ENCODE data around the gene C12orf43.
"Not testable (repeated sequence)": the region's sequence is repeated elsewhere in the genome, so short reads cannot be mapped to it uniquely, and the experiment has no call there.

Gene C12orf43, protein sequence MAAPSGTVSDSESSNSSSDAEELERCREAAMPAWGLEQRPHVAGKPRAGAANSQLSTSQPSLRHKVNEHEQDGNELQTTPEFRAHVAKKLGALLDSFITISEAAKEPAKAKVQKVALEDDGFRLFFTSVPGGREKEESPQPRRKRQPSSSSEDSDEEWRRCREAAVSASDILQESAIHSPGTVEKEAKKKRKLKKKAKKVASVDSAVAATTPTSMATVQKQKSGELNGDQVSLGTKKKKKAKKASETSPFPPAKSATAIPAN

DNA sequence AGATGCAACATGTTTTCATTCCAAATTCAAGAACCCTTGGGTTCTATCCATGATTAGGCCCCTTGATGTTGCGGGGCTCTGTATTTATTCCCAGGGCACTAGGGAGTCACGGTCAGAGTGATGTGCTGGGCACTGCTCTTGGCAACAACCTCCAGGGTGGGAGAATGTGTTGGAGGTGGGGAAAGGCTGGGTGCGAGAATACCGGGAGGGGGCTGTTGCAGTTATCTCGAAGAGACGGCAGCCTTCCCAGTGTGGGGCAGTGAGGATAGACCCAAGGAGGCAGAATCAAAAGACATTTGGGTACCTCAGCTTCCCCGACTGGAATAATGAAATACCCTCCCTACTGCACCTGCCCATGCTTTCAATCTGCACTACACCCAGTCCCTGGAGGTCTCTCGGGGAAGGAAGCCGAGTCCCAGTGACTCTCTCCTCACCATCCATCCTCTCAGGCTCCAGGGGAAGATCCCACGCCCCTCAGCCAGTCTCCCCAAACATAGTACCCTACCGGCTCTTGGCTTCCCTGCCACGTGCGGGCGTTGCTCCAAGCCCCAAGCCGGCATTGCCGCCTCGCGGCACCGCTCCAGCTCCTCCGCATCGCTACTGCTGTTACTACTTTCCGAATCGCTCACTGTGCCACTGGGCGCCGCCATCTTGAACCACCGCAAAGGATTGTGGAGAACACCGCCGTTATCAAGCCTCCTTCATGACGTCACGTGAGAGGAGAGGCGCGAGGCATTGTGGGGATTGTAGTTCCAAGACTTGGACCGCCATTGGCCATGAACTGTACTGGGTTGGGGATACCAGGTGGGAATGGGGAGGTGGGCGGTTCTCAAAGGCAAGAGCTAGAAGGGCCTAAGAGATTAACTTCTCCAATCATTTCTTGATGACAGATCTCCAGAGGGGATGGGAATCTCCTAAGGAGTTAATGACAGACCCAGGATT lies at the start of gene C12orf43:
Gene C12orf43 (minus strand): TSS at position 663 of the 942 bp plus-strand sequence. CDS start 13 bp downstream, at position 650.
- peak; percentile 92 for DNase-seq

DNA sequence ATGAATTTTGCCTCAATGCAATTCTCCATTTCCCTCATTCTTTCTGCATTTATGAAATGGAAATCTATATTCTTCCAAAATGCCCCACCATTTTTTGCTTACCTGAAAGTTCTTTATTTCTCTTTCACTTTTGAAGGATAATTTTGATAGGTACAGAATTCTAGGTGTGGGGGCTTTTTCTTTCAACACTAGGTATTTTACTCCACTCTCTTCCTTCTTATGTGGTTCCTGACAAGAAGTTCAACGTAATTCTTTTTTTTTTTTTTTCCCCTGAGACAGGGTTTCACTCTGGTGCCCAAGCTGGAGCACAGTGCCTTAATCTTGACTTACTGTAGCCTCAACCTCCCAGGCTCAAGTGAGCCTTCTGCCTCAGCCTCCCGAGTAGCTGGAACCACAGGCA lies 49.1 kb upstream of the C12orf43 start:
- DNase-seq: no peak

DNA sequence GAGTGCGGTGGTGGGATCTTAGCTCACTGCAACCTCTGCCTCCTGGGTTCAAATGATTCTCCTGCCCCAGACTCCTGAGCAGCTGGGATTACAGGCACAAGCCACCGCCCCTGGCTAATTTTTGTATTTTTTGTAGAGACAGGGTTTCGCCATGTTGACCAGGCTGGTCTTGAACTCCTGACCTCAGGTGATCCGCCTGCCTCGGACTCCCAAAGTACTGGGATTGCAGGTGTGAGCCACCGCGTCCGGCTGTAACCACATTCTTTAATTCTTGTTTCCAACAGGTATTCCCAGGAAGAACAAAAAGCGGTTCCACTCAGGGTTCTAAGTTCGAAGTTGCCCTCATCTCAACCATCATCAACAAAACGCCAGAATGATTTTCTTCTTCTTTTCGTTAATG lies 48.3 kb upstream of the C12orf43 start:
- DNase-seq: not testable (repeated sequence)

DNA sequence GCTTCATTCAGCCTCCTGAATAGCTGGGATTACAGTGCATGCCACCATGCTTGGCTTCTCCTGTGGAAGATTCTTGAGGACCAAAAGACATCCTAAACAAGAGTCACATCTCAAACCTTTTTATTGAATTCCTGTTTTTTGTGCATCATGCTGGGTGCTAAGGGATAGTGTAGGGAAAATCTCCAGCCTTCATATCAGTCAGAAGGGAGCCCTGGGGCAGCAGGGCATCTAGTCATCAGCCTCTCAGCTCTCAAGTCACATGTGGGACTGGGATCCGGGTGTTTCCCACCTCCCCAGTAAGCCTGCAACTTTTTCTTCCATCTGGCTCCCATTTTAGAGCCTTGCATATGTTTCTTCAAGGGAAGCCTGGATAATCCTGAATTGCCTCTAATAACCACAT lies 47.8 kb upstream of the C12orf43 start:
- no peak for DNase-seq

DNA sequence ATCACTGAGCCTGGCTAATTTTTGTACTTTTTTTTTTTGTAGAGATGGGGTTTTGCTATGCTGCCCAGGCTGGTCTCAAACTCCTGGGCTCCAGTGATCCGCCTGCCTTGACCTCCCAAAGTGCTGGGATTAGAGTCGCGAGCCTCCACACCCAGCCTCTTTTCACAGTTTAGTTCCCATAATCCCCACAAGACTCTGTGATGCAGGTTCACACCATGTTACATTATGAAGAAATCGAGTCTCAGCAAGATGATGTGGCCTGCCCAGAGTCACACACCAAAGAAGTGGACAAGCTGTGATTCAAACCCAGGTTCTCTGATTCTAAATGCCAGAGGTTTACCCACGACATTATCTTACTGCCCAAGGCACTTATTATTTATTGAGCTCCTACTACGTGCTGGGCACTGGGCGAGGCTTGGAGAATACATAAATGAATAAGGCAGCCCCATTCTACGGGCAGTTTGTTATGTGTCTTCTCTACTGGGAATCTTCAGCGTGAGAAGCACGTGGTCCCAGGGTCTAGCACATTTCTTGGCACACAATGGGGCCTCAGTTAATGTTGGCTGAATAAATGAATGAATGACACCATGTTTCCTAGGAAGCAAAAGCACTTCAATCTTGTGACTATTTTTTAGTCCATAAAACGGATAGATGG lies 46.2 kb upstream of the C12orf43 start:
- no peak for DNase-seq

DNA sequence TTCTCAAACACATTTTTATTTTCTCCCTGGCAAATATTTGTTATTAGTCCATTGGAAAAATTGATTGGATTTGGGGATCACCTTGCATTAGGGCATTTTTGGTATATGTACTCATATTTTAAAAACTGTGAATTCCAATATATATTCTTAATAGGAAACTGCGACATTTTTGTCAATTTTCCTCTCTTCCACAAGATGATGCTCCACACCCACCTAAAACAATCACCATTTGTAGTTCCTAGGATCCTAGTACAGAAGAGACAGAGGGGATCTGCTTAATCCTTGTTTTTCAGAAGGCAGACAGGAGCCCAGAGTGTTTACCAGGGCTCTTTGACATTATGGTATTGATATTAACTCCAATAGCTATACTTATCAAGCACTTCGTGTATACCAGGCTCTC lies 45.5 kb upstream of the C12orf43 start:
- peak; percentile 41 for DNase-seq

DNA sequence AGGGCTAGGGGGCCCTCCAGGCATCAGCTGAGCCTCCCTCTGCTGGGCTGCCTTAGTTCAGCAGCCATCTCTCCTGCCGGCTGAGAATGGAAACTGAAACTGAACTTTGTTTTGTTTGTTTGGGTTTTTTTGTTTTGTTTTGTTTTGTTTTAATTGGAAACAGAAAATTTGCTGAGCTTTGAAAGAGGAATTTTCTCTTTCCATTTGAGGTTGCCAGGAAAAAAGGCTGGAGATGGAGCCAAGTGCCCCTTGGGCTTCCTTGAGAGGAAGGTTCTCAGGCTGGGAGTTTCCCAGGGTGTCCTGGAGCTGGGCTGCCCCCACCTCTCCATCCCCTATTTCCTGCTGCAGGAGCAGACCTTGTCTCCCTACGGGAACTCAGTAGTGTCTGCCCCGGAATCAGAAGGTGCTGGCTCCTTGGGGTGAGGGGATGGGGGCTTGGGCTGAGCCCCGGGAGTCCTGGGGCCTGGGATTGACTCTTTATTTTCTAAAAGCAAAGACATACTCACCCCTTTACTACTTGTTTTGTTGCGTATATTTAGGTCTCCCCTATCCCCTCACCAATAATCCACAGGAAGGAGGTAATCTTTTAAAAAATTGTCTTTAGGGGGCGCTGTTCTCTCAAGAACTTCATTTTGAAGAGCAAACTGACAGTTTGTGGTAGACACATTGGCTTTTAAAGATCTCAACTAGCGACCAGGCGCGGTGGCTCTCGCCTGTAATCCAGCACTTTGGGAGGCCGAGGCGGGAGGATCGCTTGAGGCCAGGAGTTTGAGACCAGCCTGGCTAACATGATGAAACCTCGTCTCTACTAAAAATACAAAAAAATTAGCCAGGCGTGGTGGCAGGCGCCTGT lies 44.1 kb upstream of the C12orf43 start:
- peak; percentile 88 for DNase-seq

DNA sequence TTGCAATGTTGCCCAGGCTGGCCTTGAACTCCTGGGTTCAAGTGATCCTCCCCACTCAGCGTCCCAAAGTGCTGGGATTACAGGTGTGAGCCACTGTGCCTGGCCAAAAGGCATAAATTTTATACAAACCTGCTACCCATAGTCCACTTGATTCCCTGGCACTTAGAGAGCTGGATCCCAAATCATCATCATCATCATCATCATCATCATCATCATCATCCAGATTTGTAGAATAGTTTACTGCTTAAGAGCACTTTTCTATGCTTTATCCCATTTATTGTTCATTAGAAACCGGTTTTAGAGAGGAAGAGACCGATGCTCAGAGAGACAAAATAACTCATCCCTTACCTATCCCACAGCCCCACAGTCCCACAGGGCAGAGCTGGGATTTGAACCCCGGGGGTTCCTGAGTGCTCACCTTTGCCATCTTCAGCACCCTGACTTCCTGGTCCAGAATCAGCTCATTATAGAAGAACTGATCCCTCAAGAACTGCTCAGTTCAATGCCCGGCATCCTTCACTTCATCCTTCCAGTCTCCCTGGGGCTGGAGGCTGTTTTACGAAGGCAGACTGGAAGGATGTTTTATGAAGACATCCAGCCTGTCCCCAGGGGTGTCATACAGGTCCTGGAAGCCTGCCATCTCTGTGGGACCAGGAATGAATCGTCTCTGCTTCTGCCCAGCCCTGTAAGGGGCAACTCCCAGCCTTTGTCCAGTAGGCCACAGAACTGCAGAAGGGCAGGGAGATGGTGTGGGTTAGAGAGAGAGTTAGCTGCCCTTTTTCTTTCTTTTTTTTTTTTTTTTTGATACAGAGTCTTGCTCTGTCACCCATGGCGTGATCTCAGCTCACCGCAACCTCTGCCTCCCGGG lies 43.0 kb upstream of the C12orf43 start:
- no peak for DNase-seq

DNA sequence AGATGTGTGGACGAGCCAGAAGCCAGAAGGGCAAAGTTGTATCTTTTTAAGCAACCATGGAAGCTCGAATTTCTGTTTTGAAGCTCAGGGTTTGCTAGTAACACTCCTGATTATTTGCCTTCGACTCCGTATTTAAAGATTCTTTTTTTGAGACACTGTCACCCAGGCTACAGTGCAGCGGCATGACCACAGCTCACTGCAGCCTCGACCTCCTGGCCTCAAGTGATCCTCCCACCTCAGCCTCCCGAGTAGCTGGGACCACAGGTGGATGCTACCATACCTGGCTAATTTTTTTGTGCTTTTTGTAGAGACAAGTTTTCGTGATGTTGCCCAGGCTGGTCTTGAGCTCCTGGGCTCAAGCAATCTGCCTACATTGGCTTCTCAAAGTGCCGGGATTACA lies 41.5 kb upstream of the C12orf43 start:
- no peak for DNase-seq

DNA sequence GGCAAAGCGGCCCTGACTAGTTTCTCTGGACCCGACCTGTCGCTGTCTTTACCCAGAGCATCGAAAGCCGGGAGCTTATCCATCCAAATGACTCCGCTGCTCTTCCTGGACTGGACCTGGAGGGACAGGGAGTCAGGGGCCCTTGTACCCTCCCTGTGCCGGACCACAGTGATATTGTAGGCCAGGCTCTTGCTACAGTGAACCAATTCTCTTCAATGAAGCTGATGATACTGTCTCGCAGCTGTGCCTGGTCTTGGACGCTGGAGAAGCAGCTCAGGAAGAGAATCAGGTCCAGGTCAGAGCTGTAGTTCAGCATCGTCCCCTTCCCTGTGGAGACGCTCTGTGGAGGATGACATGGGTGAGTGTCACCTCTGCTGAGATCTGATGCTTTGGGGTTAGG lies 37.4 kb upstream of the C12orf43 start:
- no peak for DNase-seq

DNA sequence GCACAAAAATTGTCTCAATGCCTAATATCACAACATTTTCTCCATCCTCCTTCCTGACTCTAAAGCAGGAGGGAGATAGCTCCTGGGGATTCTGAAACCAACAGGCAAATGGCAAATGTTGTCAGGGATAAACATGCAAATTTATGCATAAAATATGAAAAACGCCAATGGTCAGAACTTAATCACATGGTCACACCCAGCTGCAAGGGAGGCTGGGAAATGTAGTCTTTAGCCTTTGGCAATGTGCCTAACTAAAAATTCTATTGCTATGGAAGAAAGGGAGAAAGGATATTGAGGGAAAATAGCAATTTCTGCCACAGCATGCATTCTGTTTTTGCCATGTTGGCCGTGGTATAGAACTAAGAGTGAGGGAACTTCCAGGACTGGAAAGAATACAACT lies 34.4 kb upstream of the C12orf43 start:
- DNase-seq: no peak

DNA sequence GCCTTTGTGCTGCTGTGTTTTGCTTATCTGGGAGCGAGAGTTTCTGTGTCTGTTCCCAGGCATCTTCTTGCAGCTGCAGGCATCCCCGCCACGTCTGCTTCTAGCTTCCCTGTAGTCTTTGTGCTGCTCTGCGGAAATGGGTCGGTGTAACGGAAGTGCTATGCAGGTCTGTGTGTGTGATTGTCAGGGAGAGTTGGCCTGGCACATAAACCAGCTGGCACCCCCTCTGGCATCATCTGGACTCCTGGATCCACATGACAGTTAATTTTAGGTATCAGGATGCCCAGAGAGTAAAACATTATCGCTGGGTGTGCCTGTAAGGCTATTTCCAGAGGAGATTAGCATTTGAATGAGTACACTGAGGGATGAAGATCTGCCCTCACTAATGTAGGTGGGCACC lies 32.2 kb upstream of the C12orf43 start:
- no peak for DNase-seq

DNA sequence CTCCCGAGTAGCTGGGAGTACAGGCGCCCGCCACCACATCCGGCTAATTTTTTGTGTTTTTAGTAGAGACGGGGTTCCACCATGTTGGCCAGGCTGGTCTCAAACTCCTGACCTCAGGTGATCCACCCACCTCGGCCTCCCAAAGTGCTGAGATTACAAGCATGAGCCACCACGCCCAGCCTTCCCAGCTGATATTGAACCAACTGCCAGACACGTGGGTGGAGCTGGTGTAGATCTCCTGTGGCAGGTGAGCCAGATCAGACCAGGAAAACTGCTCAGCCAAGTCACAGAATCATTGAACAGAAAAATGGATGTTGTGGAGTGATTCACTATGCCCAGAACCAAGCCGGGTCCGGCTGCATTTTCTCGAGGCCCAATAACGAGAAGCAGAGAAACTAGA lies 31.1 kb upstream of the C12orf43 start:
- DNase-seq: not testable (repeated sequence)

DNA sequence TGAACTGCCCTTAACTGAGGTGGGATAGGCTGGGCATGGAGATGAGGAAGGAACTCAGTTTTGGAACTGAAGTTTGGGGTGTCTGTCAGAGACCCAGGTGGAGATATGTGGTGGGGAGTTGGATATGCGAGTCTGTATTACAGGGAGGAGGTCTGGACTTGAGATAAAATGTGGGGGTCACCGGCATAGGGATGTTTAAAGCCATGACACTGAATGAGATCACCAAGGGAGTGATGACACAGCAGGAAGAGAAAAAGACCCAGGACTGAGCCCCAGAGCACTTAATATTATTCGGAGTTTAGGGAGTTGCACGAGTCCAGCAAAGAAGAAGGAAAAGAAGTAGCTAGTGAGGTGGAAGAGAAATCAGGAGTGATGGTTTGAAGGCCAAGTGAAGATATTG lies 26.8 kb upstream of the C12orf43 start:
- DNase-seq: no peak

DNA sequence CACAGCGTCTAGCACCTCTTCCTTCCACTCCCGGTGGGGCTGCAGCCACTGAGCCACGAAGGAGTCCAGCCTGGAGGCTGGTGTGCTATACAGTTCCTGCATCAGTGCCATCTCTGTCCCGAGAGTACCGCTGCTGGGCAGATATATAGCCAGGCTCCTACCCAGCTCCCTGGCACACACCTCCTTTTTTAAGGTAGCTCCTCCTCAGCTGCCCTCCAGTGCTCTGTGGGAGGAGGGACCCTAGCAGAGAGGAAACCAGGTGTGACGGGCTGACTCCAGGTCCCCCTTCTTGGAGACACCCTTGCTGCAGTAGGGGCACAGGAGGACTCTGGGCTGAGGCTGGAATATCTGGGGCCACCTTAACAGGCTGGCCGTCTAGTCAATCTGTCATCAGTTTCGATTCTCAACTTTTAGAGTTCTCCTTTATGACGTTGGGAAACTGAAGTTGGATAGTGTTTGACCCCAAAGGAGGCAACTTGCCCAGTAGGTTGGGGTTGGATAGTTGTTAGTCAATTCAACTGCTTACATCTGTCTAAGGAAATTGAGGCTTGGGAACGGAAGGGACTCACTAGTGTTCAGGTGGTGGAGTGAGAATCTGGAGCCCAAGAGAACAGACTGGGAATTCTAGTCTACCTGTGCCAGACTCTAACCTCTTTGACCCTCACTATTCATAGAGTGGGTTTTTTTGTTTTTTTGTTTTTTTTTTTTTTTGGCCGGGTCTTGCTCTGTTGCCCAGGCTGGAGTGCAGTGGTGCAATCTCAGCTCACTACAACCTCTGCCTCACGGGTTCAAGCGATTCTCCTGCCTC lies 22.8 kb upstream of the C12orf43 start, which contains the start of gene OASL:
Gene OASL (minus strand): TSS at position 386 of the 808 bp plus-strand sequence. CDS start 275 bp downstream, at position 111.
- peak; percentile 99 for DNase-seq

DNA sequence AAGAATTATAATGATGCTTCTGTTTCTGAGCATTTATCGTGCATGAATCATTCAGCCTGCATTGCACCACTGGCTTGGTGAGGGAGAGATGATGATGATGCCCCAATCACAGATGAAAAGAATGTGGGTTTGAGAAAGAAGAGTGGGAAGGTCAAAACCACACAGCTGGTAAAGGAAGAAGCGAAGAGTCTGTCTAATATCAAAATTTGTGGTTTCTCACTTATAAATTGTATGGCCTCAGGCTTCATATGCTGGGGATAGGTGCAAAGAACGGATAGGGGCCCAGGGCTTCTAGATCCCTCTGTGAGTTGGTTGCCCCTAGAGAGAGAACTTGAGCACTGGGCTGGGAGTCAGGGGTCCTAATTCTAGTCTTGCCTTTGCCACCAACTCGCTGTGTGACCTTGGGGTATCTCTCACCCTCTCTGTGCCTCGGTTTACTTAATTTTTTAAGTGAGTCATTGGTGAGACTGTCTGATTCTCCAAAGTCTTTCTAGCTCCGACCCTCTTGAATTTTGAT lies 20.6 kb upstream of the C12orf43 start:
- DNase-seq: peak; percentile 80

DNA sequence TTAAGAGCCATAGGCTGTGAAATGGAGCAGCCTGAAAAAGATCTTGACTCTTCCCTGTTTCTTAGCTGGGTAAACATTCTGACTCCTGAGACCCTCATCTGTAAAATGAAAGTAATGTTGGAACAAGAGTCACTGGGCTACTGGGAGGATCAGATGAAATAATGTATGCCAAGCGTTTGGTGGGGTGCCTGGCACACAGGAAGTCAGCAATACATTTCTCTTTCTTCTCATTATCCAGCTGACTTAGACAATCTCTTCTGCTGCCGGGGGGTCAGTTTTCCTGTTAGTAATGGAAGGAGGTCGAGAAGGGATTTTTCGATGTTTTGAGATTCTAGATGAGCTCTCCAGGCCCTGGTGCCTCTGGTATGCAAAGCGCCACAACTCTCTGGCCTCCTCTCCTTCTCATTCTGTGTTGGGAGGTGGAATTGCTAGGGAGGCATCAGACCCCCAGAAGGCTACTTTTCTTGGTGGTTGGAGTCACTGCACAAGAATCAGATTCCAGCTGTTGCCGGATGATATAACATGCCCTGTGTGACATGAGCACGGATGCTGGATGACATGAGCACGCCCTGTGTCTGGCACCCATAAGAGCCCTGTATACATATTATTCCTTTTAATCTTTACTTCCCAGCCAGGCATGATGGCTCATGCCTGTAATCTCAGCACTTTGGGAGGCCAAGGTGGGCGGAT lies 18.5 kb upstream of the C12orf43 start:
- DNase-seq: no peak

DNA sequence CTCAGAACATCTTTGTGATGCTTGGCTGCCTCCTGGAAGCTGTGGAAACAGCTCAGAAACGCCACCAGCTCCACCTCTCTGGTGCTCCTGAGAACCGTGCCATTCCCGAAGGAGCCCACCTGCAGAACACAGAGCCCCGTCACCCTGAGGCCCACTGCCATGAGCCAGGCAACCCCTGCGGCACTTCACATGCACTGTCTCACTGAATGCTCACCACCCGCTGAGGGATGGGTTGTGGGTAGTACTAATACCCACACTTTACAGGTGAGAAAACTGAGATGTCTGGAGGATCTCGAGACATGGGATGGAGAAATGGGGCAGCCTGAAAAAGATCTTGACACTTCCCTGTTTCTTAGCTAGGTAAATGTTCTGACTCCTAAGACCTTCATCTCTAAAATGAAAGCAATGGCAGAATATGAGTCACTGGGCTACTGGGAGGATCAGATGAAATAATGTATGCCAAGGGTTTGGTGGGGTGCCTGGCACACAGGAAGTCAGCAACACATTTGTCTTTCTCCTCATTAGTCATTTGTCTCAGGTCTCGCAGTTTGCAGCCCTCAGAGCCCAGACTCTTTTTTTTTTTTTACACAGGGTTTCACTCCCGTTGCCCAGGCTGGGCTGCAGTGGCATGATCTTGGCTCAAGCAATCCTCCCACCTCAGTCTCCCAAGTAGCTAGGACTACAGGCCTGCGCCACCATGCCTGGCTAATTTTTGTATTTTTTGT lies 17.5 kb upstream of the C12orf43 start:
- DNase-seq: peak; percentile 85
